H9 (cell line): Measurements from ENCODE around the gene WASF3. TPM values are rescaled to one million over a fixed set of nuclear protein-coding genes. Genes with fewer than 3 reads are reported as not detected.

Source experiments
- DNase-seq: peaks from one replicate; pipeline ENCODE4 v3.0.0-alpha.2; 2017
- H2AFZ ChIP-seq: one replicate; pipeline ENCODE4 v1.6.1; 2013; ENCODE audit warnings: mild to moderate bottlenecking, low read length, control low read depth, moderate library complexity
- H2AK5ac ChIP-seq: 2 replicates; pipeline ENCODE4 v1.6.1; 2013; ENCODE audit warnings: low read length, control low read depth, mixed read lengths; ENCODE audit not compliant: insufficient read length
- H2BK120ac ChIP-seq: one replicate; pipeline ENCODE4 v1.6.1; 2013; ENCODE audit warnings: low read depth, mild to moderate bottlenecking, low read length, control low read depth, inconsistent platforms; ENCODE audit not compliant: poor library complexity, severe bottlenecking
- H2BK12ac ChIP-seq: 2 replicates; pipeline ENCODE4 v1.6.1; 2013; ENCODE audit warnings: low read length, control low read depth, mixed read lengths, low read depth; ENCODE audit not compliant: insufficient read length
- H2BK15ac ChIP-seq: 2 replicates; pipeline ENCODE4 v1.6.1; 2013; ENCODE audit warnings: low read depth, low read length, control low read depth
- H2BK20ac ChIP-seq: one replicate; pipeline ENCODE4 v1.6.1; 2013; ENCODE audit warnings: low read depth, mild to moderate bottlenecking, low read length, control low read depth, inconsistent platforms; ENCODE audit not compliant: poor library complexity, severe bottlenecking
- H2BK5ac ChIP-seq: 2 replicates; pipeline ENCODE4 v1.6.1; 2013; ENCODE audit warnings: low read length, control low read depth, mixed read lengths; ENCODE audit not compliant: insufficient read length
- H3K14ac ChIP-seq: 2 replicates; pipeline ENCODE4 v1.6.1; 2013; ENCODE audit warnings: low read length, control low read depth; ENCODE audit not compliant: insufficient read depth
- H3K18ac ChIP-seq: 2 replicates; pipeline ENCODE4 v1.6.1; 2013; ENCODE audit warnings: low read depth, mild to moderate bottlenecking, mixed read lengths, low read length, control low read depth; ENCODE audit not compliant: insufficient read length
- H3K23ac ChIP-seq: 2 replicates; pipeline ENCODE4 v1.6.1; 2013; ENCODE audit warnings: low read length, control low read depth, mixed read lengths, low read depth; ENCODE audit not compliant: insufficient read length
- H3K23me2 ChIP-seq: 2 replicates; pipeline ENCODE4 v1.6.1; 2013; ENCODE audit warnings: low read depth, mild to moderate bottlenecking, mixed read lengths, low read length, control low read depth; ENCODE audit not compliant: insufficient read length, poor library complexity, severe bottlenecking
- H3K27ac ChIP-seq: 2 replicates; pipeline ENCODE4 v1.5.1; 2013; ENCODE audit warnings: low read length, control low read depth, mixed read lengths, low read depth; ENCODE audit not compliant: insufficient read length
- H3K27me3 ChIP-seq: 2 replicates; pipeline ENCODE4 v1.6.1; 2013; ENCODE audit warnings: low read length, control low read depth, inconsistent platforms; ENCODE audit not compliant: insufficient read depth
- H3K4ac ChIP-seq: 2 replicates; pipeline ENCODE4 v1.6.1; 2013; ENCODE audit warnings: low read depth, mild to moderate bottlenecking, control low read depth, inconsistent platforms, low read length, moderate library complexity
- H3K4me1 ChIP-seq: 2 replicates; pipeline ENCODE4 v1.6.1; 2013; ENCODE audit warnings: low read length, control low read depth, inconsistent platforms; ENCODE audit not compliant: insufficient read depth
- H3K4me2 ChIP-seq: 2 replicates; pipeline ENCODE4 v1.6.1; 2013; ENCODE audit warnings: low read length, control low read depth, mixed read lengths; ENCODE audit not compliant: insufficient read length, insufficient read depth
- H3K56ac ChIP-seq: 2 replicates; pipeline ENCODE4 v1.6.1; 2013; ENCODE audit warnings: low read depth, mild to moderate bottlenecking, mixed read lengths, low read length, control low read depth; ENCODE audit not compliant: insufficient read length
- H3K79me1 ChIP-seq: 2 replicates; pipeline ENCODE4 v1.6.1; 2013; ENCODE audit warnings: low read depth, mild to moderate bottlenecking, moderate library complexity, low read length, control low read depth, inconsistent platforms; ENCODE audit not compliant: insufficient read depth, poor library complexity, severe bottlenecking
- H3K79me2 ChIP-seq: 2 replicates; pipeline ENCODE4 v1.6.1; 2013; ENCODE audit warnings: low read length, control low read depth, inconsistent platforms; ENCODE audit not compliant: insufficient read depth
- H3K9ac ChIP-seq: 2 replicates; pipeline ENCODE4 v1.6.1; 2013; ENCODE audit warnings: low read length, control low read depth, mixed read lengths; ENCODE audit not compliant: insufficient read length; ENCODE audit errors: extremely low read depth
- H3K9me3 ChIP-seq: one replicate; pipeline ENCODE4 v1.6.1; 2013; ENCODE audit warnings: low read depth, low read length, inconsistent platforms; ENCODE audit not compliant: control insufficient read depth
- H3T11ph ChIP-seq: one replicate; pipeline ENCODE4 v1.6.1; 2013; ENCODE audit warnings: mild to moderate bottlenecking, low read length, control low read depth, inconsistent platforms
- H4K20me1 ChIP-seq: one replicate; pipeline ENCODE4 v1.6.1; 2013; ENCODE audit not compliant: control insufficient read depth, insufficient read length, insufficient read depth
- H4K5ac ChIP-seq: 2 replicates; pipeline ENCODE4 v1.6.1; 2013; ENCODE audit warnings: low read depth, mild to moderate bottlenecking, mixed read lengths, low read length, control low read depth; ENCODE audit not compliant: insufficient read length
- H4K8ac ChIP-seq: replicated peaks from 2 replicates; pipeline ENCODE4 v1.6.1; 2013; ENCODE audit warnings: low read length, control low read depth, mixed read lengths, low read depth; ENCODE audit not compliant: insufficient read length
- H4K91ac ChIP-seq: 2 replicates; pipeline ENCODE4 v1.6.1; 2013; ENCODE audit warnings: low read depth, mild to moderate bottlenecking, moderate library complexity, mixed read lengths, low read length, control low read depth; ENCODE audit not compliant: insufficient read length
- H3K27ac Mint-ChIP-seq, 3 experiments: 2 replicates in 2 of 3; 3 replicates in 1 of 3; pipeline ENCODE4 v1.8.0; 2020 to 2021; ENCODE audit warnings: mixed read lengths in 3 of 3, mild to moderate bottlenecking in 1 of 3, moderate library complexity in 1 of 3
- H3K27me3 Mint-ChIP-seq: 2 replicates; pipeline ENCODE4 v1.8.0; 2021; ENCODE audit warnings: low read depth, mild to moderate bottlenecking, moderate library complexity, mixed read lengths
- H3K36me3 Mint-ChIP-seq, 3 experiments: 2 replicates in 2 of 3; 3 replicates in 1 of 3; pipeline ENCODE4 v1.8.0; 2020 to 2021; ENCODE audit warnings: low read depth in 3 of 3, mixed read lengths in 3 of 3; ENCODE audit not compliant: insufficient read depth in 1 of 3
- H3K4me1 Mint-ChIP-seq, 2 experiments: 2 replicates each; pipeline ENCODE4 v1.8.0; 2020; ENCODE audit warnings: mixed read lengths in 2 of 2
- H3K4me3 Mint-ChIP-seq, 2 experiments: 2 replicates in 1 of 2; 3 replicates in 1 of 2; pipeline ENCODE4 v1.8.0; 2020 to 2021; ENCODE audit warnings: mild to moderate bottlenecking in 2 of 2, mixed read lengths in 2 of 2, moderate library complexity in 1 of 2
- H3K9me3 Mint-ChIP-seq, 2 experiments: 2 replicates in 1 of 2; 3 replicates in 1 of 2; pipeline ENCODE4 v1.8.0; 2020; ENCODE audit warnings: mild to moderate bottlenecking in 2 of 2, mixed read lengths in 2 of 2, moderate library complexity in 1 of 2
- CTCF ChIP-seq: fragments of 200-600 bp; sonication (generic); conservative IDR thresholded peaks from 3 replicates; pipeline ENCODE4 v1.8.0; 2021; ENCODE audit warnings: antibody characterized with exemption, mild to moderate bottlenecking
- WGBS: extraction: QIAGEN DNeasy Blood & Tissue Kit; methylation state at CpG from one replicate; pipeline ENCODE4 v1.1.7; 2013; ENCODE audit warnings: missing lambda C conversion rate, low lambda C conversion rate, mixed read lengths; ENCODE audit not compliant: insufficient read length; ENCODE audit errors: extremely low coverage; 5-methylcytosine and 5-hydroxymethylcytosine counted together
- total RNA-seq: library from RNA; stranded (reverse); gene quantifications from 2 replicates; pipeline ENCODE4 v1.2.1, GENCODE V29; 2021

WASF3 gene
- total RNA-seq, 1 experiment from 2014 or later = 22.2 TPM

GRCh38 chr13:26660766-26661165 is 103.3 kb downstream of the WASF3 start:
- no peak overlapping the region for H3K27ac ChIP-seq
- no peaks in the 10 kb centered on the region for H4K20me1 ChIP-seq
- no CpG with 5 or more reads among the region's 6 CpGs for WGBS

More at GRCh38 chr13:26660766-26661165, 103.3 kb downstream of the WASF3 start:
- Histone ChIP-seq H2BK15ac (no peak overlapping the region), H3K56ac (no peak overlapping the region), H3K79me2 (no peaks in the 10 kb centered on the region), H3K4ac (no peak overlapping the region), H4K5ac (no peak overlapping the region), H2BK120ac (no peak overlapping the region), H4K91ac (no peak overlapping the region), H3K27me3 (no peaks in the 10 kb centered on the region), H3K4me2 (no peak overlapping the region), H3K23me2 (no peaks in the 10 kb centered on the region), H3K9me3 (no peaks in the 10 kb centered on the region), H2BK12ac (no peak overlapping the region), H3K18ac (no peak overlapping the region), H3K14ac (no peak overlapping the region), H3K23ac (no peak overlapping the region), H2AK5ac (no peak overlapping the region), H2BK20ac (no peak overlapping the region), H3K4me1 (no peaks in the 10 kb centered on the region; the same call in 1 of the 2 replicates), H3K79me1 (no peaks in the 10 kb centered on the region), H2BK5ac (no peak overlapping the region), H3K9ac (no peak overlapping the region), H2AFZ (no peak overlapping the region), H4K8ac (no peak overlapping the region), H3T11ph (no peak overlapping the region)
- Mint-ChIP-seq H3K4me3 (no peak overlapping the region), H3K9me3 (no peaks in the 10 kb centered on the region), H3K27me3 (no peaks in the 10 kb centered on the region), H3K27ac (no peak overlapping the region), H3K4me1 (peaks cover 0 to 3% of the 10 kb centered on the region in 2 experiments; a peak in 1 of 4 replicates), H3K36me3 (0 out of 7 replicates have a peak, but pooled peaks cover 0 to 2% (median 0%) of the 10 kb centered on the region in 3 experiments)
- no peak for TF ChIP-seq CTCF
- no peak for DNase-seq
